ENCODE data around the gene MPHOSPH6.

- TF ChIP-seq CTCF (IDR thresholded peaks at IDR 0.05; ENCODE audit: poor library complexity, severe bottlenecking) = no peak
- no peak for TF ChIP-seq EZH2 (IDR thresholded peaks at IDR 0.05; ENCODE audit: borderline replicate concordance, insufficient read depth, low read length, poor library complexity, severe bottlenecking)
- TF ChIP-seq POLR2AphosphoS5 (IDR thresholded peaks at IDR 0.05) = no peak
- TF ChIP-seq TAF1 (IDR thresholded peaks at IDR 0.05; ENCODE audit: low read depth) = no peak
- TF ChIP-seq SMC3 (conservative IDR thresholded peaks at IDR 0.05; ENCODE audit: poor library complexity) = no peak
- TF ChIP-seq, protein P1, sequence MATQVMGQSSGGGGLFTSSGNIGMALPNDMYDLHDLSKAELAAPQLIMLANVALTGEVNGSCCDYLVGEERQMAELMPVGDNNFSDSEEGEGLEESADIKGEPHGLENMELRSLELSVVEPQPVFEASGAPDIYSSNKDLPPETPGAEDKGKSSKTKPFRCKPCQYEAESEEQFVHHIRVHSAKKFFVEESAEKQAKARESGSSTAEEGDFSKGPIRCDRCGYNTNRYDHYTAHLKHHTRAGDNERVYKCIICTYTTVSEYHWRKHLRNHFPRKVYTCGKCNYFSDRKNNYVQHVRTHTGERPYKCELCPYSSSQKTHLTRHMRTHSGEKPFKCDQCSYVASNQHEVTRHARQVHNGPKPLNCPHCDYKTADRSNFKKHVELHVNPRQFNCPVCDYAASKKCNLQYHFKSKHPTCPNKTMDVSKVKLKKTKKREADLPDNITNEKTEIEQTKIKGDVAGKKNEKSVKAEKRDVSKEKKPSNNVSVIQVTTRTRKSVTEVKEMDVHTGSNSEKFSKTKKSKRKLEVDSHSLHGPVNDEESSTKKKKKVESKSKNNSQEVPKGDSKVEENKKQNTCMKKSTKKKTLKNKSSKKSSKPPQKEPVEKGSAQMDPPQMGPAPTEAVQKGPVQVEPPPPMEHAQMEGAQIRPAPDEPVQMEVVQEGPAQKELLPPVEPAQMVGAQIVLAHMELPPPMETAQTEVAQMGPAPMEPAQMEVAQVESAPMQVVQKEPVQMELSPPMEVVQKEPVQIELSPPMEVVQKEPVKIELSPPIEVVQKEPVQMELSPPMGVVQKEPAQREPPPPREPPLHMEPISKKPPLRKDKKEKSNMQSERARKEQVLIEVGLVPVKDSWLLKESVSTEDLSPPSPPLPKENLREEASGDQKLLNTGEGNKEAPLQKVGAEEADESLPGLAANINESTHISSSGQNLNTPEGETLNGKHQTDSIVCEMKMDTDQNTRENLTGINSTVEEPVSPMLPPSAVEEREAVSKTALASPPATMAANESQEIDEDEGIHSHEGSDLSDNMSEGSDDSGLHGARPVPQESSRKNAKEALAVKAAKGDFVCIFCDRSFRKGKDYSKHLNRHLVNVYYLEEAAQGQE (IDR thresholded peaks at IDR 0.05; ENCODE audit: borderline replicate concordance) = no peak
Observed at GRCh38 chr16:82178352-82178751, 8.3 kb upstream of the MPHOSPH6 start.

Measured in neural cell (in vitro differentiated cells).